Endothelial cell (in vitro differentiated cells): ENCODE measurements around the gene ARID3A. TPM values are rescaled to one million over a fixed set of nuclear protein-coding genes. Genes with fewer than 3 reads are reported as not detected.
A peak's percentile ranks its signal among the peaks of the same experiment; 100 is the strongest.

Source experiments
- DNase-seq: peaks from one replicate; pipeline ENCODE4 v3.0.0; 2021; ENCODE audit warnings: low spot score
- H3K27ac Mint-ChIP-seq: one replicate; pipeline ENCODE4 v1.8.0; 2021; ENCODE audit warnings: mixed read lengths, inconsistent platforms; ENCODE audit not compliant: unreplicated experiment
- H3K27me3 Mint-ChIP-seq: one replicate; pipeline ENCODE4 v1.8.0; 2021; ENCODE audit warnings: mild to moderate bottlenecking, moderate library complexity, mixed read lengths, inconsistent platforms; ENCODE audit not compliant: unreplicated experiment
- H3K36me3 Mint-ChIP-seq: one replicate; pipeline ENCODE4 v1.8.0; 2021; ENCODE audit warnings: mild to moderate bottlenecking, low read depth, mixed read lengths, inconsistent platforms; ENCODE audit not compliant: unreplicated experiment
- H3K4me1 Mint-ChIP-seq: one replicate; pipeline ENCODE4 v1.8.0; 2021; ENCODE audit warnings: mild to moderate bottlenecking, mixed read lengths, inconsistent platforms; ENCODE audit not compliant: unreplicated experiment
- H3K4me3 Mint-ChIP-seq: one replicate; pipeline ENCODE4 v1.8.0; 2021; ENCODE audit warnings: mild to moderate bottlenecking, mixed read lengths, inconsistent platforms; ENCODE audit not compliant: unreplicated experiment
- H3K9me3 Mint-ChIP-seq: one replicate; pipeline ENCODE4 v1.8.0; 2021; ENCODE audit warnings: mixed read lengths, inconsistent platforms; ENCODE audit not compliant: unreplicated experiment
- CTCF ChIP-seq: fragments of 200-600 bp; sonication (generic); IDR thresholded peaks from one replicate; pipeline ENCODE4 v1.5.0; 2021; ENCODE audit warnings: antibody characterized with exemption; ENCODE audit not compliant: unreplicated experiment
- total RNA-seq: library from RNA; stranded (reverse); fragmentation: NEBNext Ultra II Directional; extraction: Animal tissue kit (Norgen Biotek cat#: 25700); gene quantifications from one replicate; pipeline ENCODE4 v1.2.1, GENCODE V29; 2021; ENCODE audit not compliant: unreplicated experiment

ARID3A gene
- total RNA-seq, 1 donor from 2014 or later: 108 TPM

- peak; percentile 60 for DNase-seq
Observed at GRCh38 chr19:991174-991931, 65.5 kb downstream of the ARID3A start.

GRCh38 chr19:991932-992669 lies 66.3 kb downstream of the ARID3A start:
- H3K27ac Mint-ChIP-seq: no peak overlapping the region
- no peak overlapping the region for H3K4me3 Mint-ChIP-seq
- no peak for DNase-seq
- no peak for TF ChIP-seq CTCF
- H3K27me3 Mint-ChIP-seq: peaks cover 4% of the 10 kb centered on the region
- H3K9me3 Mint-ChIP-seq: no peaks in the 10 kb centered on the region
- peaks cover 4% of the 10 kb centered on the region for H3K4me1 Mint-ChIP-seq
- peaks cover 5% of the 10 kb centered on the region for H3K36me3 Mint-ChIP-seq

More at GRCh38 chr19:991174-991931, 65.5 kb downstream of the ARID3A start:
- H3K4me3 Mint-ChIP-seq: no peak overlapping the region
- H3K9me3 Mint-ChIP-seq: no peaks in the 10 kb centered on the region
- peaks cover 3% of the 10 kb centered on the region for H3K27me3 Mint-ChIP-seq
- H3K36me3 Mint-ChIP-seq: peaks cover 10% of the 10 kb centered on the region
- no peak for TF ChIP-seq CTCF
- H3K27ac Mint-ChIP-seq: no peak overlapping the region
- peaks cover 4% of the 10 kb centered on the region for H3K4me1 Mint-ChIP-seq

GRCh38 chr19:992670-993055 lies 66.8 kb downstream of the ARID3A start:
- Mint-ChIP-seq H3K9me3 (no peaks in the 10 kb centered on the region), H3K4me1 (peaks cover 4% of the 10 kb centered on the region), H3K27me3 (peaks cover 6% of the 10 kb centered on the region), H3K36me3 (peaks cover 5% of the 10 kb centered on the region), H3K27ac (peak overlapping the region; percentile 30), H3K4me3 (no peak overlapping the region)
- TF ChIP-seq CTCF: no peak
- DNase-seq: no peak

GRCh38 chr19:993361-993830 lies 67.6 kb downstream of the ARID3A start:
- Mint-ChIP-seq H3K27ac (no peak overlapping the region), H3K36me3 (peaks cover 5% of the 10 kb centered on the region), H3K27me3 (peaks cover 12% of the 10 kb centered on the region), H3K4me3 (no peak overlapping the region), H3K4me1 (peaks cover 4% of the 10 kb centered on the region), H3K9me3 (no peaks in the 10 kb centered on the region)
- TF ChIP-seq CTCF: no peak
- DNase-seq: no peak
